HL-60 (cell line): ENCODE measurements around the gene MAP2K4.

Experiments
- DNase-seq, 2 experiments: peaks; one replicate each; pipeline ENCODE4 v3.0.0-alpha.2; 2010 to 2020; ENCODE audit warnings: low read depth in 1 of 2, low spot score in 1 of 2
- H3K27ac ChIP-seq: fragments of 250-450 bp; sonication (Bioruptor Pico); replicated peaks from 2 replicates; pipeline ENCODE4 v1.5.1; 2020; ENCODE audit warnings: mild to moderate bottlenecking, moderate library complexity
- H3K27me3 ChIP-seq: fragments of 250-450 bp; sonication (Bioruptor Pico); 2 replicates; pipeline ENCODE4 v1.5.1; 2021; ENCODE audit warnings: mild to moderate bottlenecking, moderate library complexity; ENCODE audit not compliant: insufficient read depth, poor library complexity, severe bottlenecking
- H3K4me3 ChIP-seq: replicated peaks from 2 replicates; pipeline ENCODE4 v1.5.1; 2011; ENCODE audit warnings: mild to moderate bottlenecking, control low read depth, low read length; ENCODE audit not compliant: insufficient read depth
- CTCF ChIP-seq: IDR thresholded peaks from one replicate; pipeline ENCODE4 v1.5.1; 2011; ENCODE audit warnings: low read length, control low read depth, inconsistent platforms; ENCODE audit not compliant: insufficient read depth
- GABPA ChIP-seq: IDR thresholded peaks from 2 replicates; pipeline ENCODE4 v1.6.1; 2012; ENCODE audit warnings: low read depth
- POLR2AphosphoS5 ChIP-seq: IDR thresholded peaks from 2 replicates; pipeline ENCODE4 v1.6.1; 2012; ENCODE audit warnings: low read depth
- REST ChIP-seq: IDR thresholded peaks from 2 replicates; pipeline ENCODE4 v1.6.1; 2012; ENCODE audit warnings: low read depth; ENCODE audit not compliant: insufficient replicate concordance
- SPI1 ChIP-seq: IDR thresholded peaks from 2 replicates; pipeline ENCODE4 v1.6.1; 2012; ENCODE audit warnings: low read depth, mild to moderate bottlenecking, borderline replicate concordance

The MAP2K4 gene

GRCh38 chr17:11981862-11982261 is 38.8 kb upstream of the MAP2K4 start:
- DNase-seq, result no peak
- no peaks in the 10 kb centered on the region for H3K27me3 ChIP-seq
- TF ChIP-seq REST (no peak), POLR2AphosphoS5 (no peak), SPI1 (no peak)
- H3K4me3 ChIP-seq, result no peak overlapping the region
- no peak overlapping the region for H3K27ac ChIP-seq

GRCh38 chr17:11986179-11986941 is 34.3 kb upstream of the MAP2K4 start:
- DNase-seq, result no peak
- no peak for TF ChIP-seq POLR2AphosphoS5
- no peak for TF ChIP-seq CTCF
- no peak for TF ChIP-seq REST
- TF ChIP-seq SPI1, result no peak
- no peak for TF ChIP-seq GABPA
- no peak overlapping the region for H3K4me3 ChIP-seq
- H3K27me3 ChIP-seq, result no peaks in the 10 kb centered on the region
- no peak overlapping the region for H3K27ac ChIP-seq

GRCh38 chr17:11986942-11987329 is 33.7 kb upstream of the MAP2K4 start:
- Histone ChIP-seq H3K27me3 (no peaks in the 10 kb centered on the region), H3K4me3 (no peak overlapping the region), H3K27ac (no peak overlapping the region)
- no peak for DNase-seq
- TF ChIP-seq CTCF, result no peak
- no peak for TF ChIP-seq GABPA
- TF ChIP-seq REST, result no peak
- no peak for TF ChIP-seq SPI1
- TF ChIP-seq POLR2AphosphoS5, result no peak
